ENCODE data around the gene FKBP5.

DNA sequence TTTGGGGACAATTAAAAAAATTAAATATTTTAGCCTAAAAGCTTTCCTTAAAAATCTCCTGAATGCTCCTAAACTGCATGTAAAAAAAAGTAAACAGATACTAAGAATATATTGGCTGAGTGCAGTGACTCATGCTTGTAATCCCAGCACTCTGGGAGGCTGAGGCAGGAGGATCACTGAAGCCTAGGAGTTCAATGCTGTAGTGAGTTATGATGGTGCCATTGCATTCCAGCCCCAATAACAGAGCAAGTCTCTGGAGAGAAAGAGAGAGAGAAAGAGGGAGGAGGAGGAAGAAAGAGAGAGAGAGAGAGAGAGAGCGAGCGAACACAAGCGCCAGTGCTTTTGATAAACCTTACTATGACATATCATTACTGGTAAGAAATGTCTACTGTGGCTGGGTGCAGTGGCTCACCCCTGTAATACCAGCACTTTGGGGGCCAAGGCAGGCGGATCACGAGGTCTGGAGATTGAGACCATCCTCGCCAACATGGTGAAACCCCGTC lies 58.8 kb downstream of the FKBP5 start:
- TF ChIP-seq RAD21 (IDR thresholded peaks at IDR 0.05; ENCODE audit: insufficient read depth, low read depth, low read length) (no peak), CHD4 (IDR thresholded peaks at IDR 0.05) (no peak), NFYA (IDR thresholded peaks at IDR 0.05; ENCODE audit: borderline replicate concordance, low read depth, low read length) (no peak), RCOR1 (conservative IDR thresholded peaks at IDR 0.05; ENCODE audit: low read depth, low read length) (no peak), MEF2A (IDR thresholded peaks at IDR 0.05; ENCODE audit: insufficient read depth, low read depth, low read length) (no peak), RFX5 (IDR thresholded peaks at IDR 0.05; ENCODE audit: low read depth, low read length) (no peak), ESRRA (IDR thresholded peaks at IDR 0.05; ENCODE audit: low read length) (no peak)
- TF ChIP-seq, protein P1, sequence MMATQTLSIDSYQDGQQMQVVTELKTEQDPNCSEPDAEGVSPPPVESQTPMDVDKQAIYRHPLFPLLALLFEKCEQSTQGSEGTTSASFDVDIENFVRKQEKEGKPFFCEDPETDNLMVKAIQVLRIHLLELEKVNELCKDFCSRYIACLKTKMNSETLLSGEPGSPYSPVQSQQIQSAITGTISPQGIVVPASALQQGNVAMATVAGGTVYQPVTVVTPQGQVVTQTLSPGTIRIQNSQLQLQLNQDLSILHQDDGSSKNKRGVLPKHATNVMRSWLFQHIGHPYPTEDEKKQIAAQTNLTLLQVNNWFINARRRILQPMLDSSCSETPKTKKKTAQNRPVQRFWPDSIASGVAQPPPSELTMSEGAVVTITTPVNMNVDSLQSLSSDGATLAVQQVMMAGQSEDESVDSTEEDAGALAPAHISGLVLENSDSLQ (IDR thresholded peaks at IDR 0.05) = no peak
- TF ChIP-seq, protein P2, sequence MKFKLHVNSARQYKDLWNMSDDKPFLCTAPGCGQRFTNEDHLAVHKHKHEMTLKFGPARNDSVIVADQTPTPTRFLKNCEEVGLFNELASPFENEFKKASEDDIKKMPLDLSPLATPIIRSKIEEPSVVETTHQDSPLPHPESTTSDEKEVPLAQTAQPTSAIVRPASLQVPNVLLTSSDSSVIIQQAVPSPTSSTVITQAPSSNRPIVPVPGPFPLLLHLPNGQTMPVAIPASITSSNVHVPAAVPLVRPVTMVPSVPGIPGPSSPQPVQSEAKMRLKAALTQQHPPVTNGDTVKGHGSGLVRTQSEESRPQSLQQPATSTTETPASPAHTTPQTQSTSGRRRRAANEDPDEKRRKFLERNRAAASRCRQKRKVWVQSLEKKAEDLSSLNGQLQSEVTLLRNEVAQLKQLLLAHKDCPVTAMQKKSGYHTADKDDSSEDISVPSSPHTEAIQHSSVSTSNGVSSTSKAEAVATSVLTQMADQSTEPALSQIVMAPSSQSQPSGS (IDR thresholded peaks at IDR 0.05; ENCODE audit: low read length) = no peak
- TF ChIP-seq, protein P3, sequence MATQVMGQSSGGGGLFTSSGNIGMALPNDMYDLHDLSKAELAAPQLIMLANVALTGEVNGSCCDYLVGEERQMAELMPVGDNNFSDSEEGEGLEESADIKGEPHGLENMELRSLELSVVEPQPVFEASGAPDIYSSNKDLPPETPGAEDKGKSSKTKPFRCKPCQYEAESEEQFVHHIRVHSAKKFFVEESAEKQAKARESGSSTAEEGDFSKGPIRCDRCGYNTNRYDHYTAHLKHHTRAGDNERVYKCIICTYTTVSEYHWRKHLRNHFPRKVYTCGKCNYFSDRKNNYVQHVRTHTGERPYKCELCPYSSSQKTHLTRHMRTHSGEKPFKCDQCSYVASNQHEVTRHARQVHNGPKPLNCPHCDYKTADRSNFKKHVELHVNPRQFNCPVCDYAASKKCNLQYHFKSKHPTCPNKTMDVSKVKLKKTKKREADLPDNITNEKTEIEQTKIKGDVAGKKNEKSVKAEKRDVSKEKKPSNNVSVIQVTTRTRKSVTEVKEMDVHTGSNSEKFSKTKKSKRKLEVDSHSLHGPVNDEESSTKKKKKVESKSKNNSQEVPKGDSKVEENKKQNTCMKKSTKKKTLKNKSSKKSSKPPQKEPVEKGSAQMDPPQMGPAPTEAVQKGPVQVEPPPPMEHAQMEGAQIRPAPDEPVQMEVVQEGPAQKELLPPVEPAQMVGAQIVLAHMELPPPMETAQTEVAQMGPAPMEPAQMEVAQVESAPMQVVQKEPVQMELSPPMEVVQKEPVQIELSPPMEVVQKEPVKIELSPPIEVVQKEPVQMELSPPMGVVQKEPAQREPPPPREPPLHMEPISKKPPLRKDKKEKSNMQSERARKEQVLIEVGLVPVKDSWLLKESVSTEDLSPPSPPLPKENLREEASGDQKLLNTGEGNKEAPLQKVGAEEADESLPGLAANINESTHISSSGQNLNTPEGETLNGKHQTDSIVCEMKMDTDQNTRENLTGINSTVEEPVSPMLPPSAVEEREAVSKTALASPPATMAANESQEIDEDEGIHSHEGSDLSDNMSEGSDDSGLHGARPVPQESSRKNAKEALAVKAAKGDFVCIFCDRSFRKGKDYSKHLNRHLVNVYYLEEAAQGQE (IDR thresholded peaks at IDR 0.05; ENCODE audit: low read depth, low read length) = no peak

All from GM12878 (cell line).